GM19193 (cell line): Measurements from ENCODE around the gene PCDHA6.

Source experiments
- POLR2A ChIP-seq: IDR thresholded peaks from 4 replicates; pipeline ENCODE4 v1.6.1; 2011; ENCODE audit not compliant: insufficient read depth, insufficient read length; ENCODE audit errors: extremely low read depth

Gene PCDHA6

DNA sequence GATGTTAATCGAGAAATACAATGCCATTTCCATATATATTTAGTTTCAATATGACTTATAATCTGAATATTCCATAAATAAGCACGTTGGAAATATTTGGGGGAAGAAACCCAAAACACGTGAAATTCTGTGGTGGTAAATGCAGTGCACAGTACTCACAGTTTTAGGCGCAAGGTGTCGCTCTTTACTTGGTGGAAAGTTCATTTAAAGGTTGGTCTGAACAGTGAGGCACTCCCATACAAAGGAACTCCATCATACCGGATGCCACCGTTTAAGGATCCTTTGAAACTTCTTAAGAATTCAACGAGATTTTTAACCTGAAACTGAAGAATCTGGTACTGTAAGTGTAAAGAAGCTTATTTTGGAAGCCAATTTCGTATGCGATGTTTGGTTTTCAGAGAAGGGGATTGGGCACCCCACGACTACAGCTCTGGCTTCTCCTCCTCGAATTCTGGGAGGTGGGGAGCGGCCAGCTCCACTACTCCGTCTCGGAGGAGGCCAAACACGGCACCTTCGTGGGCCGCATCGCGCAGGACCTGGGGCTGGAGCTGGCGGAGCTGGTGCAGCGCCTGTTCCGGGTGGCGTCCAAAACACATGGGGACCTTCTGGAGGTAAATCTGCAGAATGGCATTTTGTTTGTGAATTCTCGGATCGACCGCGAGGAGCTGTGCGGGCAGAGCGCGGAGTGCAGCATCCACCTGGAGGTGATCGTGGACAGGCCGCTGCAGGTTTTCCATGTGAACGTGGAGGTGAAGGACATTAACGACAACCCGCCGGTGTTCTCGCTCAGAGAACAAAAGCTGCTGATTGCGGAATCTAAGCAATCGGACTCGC, 41.2 kb downstream of the PCDHA6 start, which contains the start of gene PCDHA11:
Gene PCDHA11, plus strand, starts transcription at position 237 of the 834 bp plus-strand sequence. Its CDS starts 147 bp downstream, at position 384.
- no peak for TF ChIP-seq POLR2A

DNA sequence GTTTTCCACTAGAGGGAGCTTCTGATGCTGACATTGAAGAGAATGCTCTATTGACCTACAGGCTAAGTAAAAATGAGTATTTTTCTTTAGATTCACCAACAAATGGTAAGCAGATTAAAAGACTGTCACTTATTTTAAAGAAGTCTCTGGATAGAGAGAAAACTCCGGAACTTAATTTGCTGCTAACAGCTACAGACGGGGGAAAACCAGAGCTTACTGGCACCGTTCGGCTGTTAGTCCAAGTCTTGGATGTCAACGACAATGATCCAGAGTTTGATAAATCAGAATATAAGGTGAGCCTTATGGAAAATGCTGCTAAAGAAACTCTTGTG, 41.8 kb downstream of the PCDHA6 start:
- no peak for TF ChIP-seq POLR2A

DNA sequence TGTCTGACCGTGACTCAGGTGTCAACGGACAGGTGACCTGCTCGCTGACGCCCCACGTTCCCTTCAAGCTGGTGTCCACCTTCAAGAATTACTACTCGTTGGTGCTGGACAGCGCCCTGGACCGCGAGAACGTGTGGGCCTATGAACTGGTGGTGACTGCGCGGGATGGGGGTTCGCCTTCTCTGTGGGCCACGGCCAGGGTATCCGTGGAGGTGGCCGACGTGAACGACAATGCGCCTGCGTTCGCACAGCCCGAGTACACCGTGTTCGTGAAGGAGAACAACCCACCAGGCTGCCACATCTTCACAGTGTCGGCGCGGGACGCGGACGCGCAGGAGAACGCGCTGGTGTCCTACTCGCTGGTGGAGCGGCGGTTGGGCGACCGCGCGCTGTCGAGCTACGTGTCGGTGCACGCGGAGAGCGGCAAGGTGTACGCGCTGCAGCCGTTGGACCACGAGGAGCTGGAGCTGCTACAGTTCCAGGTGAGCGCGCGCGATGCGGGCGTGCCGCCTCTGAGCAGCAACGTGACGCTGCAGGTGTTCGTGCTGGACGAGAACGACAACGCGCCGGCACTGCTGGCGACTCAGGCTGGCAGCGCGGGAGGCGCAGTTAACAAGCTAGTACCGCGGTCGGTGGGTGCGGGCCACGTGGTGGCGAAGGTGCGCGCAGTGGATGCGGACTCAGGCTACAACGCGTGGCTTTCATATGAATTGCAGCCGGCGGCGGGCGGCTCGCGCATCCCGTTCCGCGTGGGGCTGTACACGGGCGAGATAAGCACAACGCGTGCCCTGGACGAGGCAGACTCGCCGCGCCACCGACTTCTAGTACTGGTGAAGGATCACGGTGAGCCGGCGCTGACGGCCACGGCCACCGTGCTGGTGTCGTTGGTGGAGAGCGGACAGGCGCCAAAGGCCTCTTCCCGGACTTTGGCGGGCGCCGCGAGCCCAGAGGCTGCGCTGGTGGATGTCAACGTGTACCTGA, 42.8 kb downstream of the PCDHA6 start:
- TF ChIP-seq POLR2A, result no peak

DNA sequence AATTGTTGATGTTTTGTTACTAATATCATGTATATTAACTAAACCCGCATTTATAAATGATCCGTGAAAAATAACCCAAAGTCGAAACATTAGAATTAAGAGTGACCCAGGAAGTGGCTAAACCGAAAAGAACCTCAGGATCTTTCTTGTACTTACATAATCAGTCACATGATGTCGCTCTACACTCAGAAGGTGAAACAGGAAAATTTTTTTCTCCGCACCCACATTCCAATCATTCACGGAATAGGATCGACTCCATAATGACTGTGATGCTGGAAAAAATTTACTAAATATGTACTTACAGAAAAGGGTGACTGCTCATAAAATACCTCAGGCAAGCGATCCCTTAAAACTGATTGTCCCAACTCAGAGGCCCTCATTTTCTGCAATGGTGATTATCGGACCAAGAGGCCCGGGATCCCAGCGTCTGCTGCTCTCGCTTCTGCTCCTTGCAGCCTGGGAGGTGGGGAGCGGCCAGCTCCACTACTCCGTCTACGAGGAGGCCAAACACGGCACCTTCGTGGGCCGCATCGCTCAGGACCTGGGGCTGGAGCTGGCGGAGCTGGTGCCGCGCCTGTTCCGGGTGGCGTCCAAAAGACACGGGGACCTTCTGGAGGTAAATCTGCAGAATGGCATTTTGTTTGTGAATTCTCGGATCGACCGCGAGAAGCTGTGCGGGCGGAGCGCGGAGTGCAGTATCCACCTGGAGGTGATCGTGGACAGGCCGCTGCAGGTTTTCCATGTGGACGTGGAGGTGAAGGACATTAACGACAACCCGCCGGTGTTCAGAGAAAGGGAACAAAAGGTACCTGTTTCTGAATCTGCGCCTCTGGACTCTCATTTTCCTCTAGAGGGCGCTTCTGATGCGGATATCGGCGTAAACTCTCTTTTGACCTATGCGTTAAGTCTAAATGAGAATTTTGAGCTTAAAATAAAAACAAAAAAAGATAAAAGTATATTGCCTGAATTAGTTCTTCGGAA, 47.6 kb downstream of the PCDHA6 start, which contains the start of gene PCDHA12:
Gene PCDHA12, plus strand, starts transcription at position 224 of the 981 bp plus-strand sequence. Its CDS starts 165 bp downstream, at position 389.
- no peak for TF ChIP-seq POLR2A

DNA sequence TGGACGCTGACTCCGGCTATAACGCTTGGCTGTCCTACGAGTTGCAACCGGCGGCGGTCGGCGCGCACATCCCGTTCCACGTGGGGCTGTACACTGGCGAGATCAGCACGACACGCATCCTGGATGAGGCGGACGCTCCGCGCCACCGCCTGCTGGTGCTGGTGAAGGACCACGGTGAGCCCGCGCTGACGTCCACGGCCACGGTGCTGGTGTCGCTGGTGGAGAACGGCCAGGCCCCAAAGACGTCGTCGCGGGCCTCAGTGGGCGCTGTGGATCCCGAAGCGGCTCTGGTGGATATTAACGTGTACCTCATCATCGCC, 49.5 kb downstream of the PCDHA6 start:
- no peak for TF ChIP-seq POLR2A
